D721Med (cell line): ENCODE measurements around the gene MPC1.

ENCODE experiments used
- DNase-seq: peaks from one replicate; pipeline ENCODE4 v3.0.0; 2011; ENCODE audit warnings: low spot score; ENCODE audit not compliant: insufficient read length
- FAIRE-seq: peaks from 2 replicates; lab custom pipeline; 2011; peaks lifted over from hg19 to GRCh38; lab: Jason Lieb, UNC
- CTCF ChIP-seq: IDR thresholded peaks from 2 replicates; pipeline ENCODE4 v1.5.1; 2012; ENCODE audit warnings: mild to moderate bottlenecking, control low read depth; ENCODE audit not compliant: insufficient read depth; ENCODE audit errors: missing control alignments

The MPC1 gene

GRCh38 chr6:166318227-166318626 lies 64.5 kb downstream of the MPC1 start:
- TF ChIP-seq CTCF = no peak
- DNase-seq (no peak), FAIRE-seq (no peak)

DNA sequence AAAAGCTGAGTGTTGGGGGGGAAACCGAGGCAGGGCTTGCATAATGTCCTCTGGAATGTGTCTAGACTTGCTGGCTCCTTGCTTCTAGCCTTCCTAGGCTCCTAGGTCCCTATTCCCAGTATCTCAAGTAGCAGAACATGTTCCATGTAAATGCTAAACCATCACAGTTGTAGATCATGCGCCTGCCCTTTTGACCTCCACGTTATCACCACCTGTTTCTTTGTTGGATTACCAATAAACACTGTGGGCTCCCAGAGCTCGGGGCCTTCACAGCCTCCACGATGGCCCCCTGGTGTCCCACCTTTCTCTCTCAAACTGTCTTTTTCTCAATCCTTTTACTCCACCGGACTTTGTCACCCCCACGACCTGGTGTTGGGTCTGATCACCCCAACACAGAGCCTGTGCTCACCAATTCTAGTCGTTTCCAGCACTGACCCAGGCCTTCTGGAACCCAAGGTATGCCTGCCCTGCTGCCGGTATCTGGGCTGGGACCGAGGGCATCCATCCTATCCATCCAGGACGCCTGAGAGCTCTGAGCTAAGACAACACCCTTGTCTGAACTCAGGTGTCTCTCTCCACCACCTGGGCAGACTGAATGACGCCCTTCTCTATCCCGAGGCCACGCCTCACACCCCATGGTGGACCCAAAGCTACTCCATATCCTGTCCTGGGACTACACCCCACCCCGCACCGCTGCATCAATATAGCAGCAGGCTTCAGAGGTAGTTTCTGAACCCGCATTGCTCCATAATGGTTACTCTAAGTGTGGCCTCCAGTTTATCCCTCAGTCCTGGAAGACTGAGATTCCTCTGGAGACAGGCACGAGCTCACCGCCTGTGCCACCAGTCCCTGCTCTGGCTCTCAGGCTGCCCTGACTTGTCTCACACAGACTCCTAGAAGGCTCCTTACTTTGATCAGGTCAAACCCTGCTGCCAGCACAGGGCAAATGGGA lies 65.2 kb downstream of the MPC1 start:
- no peak for FAIRE-seq
- DNase-seq = no peak
- TF ChIP-seq CTCF = no peak

GRCh38 chr6:166315436-166315835 lies 67.3 kb downstream of the MPC1 start:
- DNase-seq = no peak
- no peak for TF ChIP-seq CTCF
- FAIRE-seq = no peak
